Stimulated activated CD4-positive, alpha-beta T cell treated with anti-CD3 and anti-CD28 coated beads, Interleukin-2, amount 100 ng/mL, for 4 hours (primary cell): ENCODE data around the gene TPGS2.
A peak's percentile ranks its signal among the peaks of the same experiment; 100 is the strongest.
"Not testable (repeated sequence)": the region's sequence is repeated elsewhere in the genome, so short reads cannot be mapped to it uniquely, and the experiment has no call there.

Experiments
- DNase-seq: peaks from one replicate; pipeline ENCODE4 v3.0.0-alpha.2; 2020; ENCODE audit warnings: low read depth

TPGS2 gene, protein sequence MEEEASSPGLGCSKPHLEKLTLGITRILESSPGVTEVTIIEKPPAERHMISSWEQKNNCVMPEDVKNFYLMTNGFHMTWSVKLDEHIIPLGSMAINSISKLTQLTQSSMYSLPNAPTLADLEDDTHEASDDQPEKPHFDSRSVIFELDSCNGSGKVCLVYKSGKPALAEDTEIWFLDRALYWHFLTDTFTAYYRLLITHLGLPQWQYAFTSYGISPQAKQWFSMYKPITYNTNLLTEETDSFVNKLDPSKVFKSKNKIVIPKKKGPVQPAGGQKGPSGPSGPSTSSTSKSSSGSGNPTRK

DNA sequence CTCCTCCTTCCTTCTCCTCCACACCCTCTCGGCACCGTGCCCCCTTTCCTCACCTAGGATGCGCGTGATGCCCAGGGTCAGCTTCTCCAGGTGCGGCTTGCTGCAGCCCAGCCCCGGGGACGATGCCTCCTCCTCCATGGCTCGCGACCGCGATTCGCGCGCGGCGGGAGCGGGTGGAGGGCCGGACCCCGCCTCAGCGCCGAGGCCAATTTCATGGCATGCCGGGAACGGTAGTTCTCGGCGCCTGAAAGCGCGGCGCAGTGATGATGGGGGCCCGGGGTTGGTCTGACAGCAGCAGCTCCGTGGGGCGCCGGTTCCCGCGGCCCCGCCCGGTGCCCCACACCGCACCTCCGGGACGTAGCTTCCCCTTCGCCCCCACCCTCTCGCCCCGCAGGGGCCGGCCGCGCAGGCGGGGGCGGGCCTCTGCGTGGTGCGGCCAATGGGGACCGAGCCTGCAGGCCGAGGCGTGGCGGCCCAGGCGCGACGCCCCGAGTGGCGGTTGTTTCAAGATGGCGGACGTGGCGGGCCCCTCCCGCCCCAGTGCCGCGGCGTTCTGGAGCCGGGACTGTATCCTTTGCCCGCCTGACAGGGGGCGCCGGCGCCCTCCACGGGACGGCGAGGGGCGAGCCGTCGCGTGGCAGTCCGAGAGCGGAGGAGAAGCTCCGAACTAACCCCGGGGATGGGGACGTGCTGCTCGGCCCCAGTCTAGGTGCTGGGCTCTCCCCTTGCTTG lies at the start of gene TPGS2, which contains the start of gene KIAA1328:
Gene TPGS2 (minus strand): TSS at position 373 of the 732 bp plus-strand sequence. CDS start 235 bp downstream, at position 138.
Gene KIAA1328 (plus strand): TSS at position 498 of the 732 bp plus-strand sequence. CDS start 12 bp downstream, at position 510.
- DNase-seq = peak; percentile 78

DNA sequence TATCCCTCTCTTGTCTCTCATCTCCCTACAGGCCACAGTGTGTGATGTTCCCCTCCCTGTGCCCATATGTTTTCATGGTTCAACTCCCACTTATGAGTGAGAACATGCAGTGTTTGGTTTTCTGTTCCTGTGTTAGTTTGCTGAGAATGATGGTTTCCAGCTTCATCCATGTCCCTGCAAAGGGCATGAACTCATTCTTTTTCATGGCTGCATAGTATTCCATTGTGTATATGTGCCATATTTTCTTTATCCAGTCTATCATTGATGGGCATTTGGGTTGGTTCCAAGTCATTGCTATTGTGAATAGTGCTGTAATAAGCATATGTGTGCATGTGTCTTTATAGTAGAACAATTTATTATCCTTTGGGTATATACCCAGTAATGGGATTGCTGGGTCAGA lies 45.0 kb upstream of the TPGS2 start:
- DNase-seq = not testable (repeated sequence)

DNA sequence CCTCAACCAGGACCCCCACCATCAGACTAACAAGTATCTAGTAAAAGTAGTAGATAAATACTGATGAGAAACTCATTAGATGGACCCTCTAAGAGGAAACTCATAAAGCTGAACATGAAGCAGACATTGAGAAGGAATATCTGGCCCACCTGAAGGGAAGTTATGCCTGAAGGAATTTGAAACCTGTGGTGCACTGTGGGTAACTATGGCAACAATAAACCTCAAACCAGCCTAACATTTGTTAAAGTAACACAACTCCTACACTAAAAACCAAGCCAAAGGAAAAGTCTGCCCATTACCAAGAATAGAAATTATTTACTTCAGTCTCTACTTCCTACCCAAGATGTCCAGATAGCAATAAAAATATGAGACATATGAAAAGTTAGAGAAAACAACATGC lies 43.5 kb upstream of the TPGS2 start:
- DNase-seq = no peak

DNA sequence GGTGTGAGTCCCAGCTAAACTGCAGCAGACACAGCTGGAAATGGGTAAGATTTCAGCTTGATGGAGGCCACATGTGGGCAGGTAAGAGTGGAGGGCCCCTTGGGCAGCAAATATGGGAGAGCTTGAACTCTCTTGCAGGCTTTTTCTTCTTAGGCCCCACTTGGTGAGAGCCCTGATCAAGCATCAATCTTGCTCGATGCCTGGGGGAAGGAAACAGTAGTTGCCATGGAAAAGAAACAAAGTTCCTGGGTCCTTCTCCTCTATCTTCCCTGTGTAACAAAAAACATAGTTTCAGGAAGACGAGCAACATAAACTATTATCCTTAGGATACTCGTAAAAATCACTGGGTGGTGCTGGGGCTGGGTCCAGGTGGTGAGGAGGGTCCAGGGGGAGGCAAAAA lies 43.0 kb upstream of the TPGS2 start:
- DNase-seq = no peak

DNA sequence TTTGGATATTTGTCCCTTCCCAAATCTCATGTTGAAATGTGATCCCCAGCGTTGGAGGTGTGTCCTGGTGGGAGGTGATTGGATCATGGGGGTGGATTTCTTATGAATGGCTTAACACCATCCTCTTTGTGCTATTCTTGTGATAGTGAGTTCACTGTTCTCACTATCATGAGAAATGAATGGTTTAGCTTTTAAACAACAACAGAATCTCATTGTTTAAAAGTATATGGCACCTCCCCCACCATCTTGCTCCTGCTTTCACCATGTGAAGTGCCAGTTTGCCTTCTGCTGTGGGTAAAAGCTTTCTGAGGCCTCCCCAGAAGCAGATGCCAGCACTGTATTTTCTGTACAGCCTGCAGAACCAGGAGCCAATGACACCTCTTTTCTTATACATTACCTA lies 38.3 kb upstream of the TPGS2 start:
- DNase-seq = no peak

DNA sequence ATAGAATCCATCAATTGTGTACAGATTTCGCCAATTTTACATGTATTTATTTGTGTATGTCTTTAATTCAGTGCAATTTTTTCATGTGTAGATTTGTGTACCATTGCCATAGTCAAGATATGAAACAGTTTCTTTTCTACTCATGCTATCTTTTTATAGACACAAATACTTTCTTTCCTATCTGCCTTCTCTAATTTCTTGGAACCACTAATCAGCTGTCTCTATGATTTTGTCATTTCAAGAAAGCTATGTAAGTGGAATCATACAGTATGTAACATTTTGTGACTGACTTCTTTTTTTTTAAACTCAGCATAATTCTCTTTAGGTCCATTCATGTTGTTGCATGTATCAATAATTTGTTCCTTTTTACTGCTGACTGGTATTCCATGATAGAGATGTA lies 33.4 kb upstream of the TPGS2 start:
- DNase-seq = no peak

DNA sequence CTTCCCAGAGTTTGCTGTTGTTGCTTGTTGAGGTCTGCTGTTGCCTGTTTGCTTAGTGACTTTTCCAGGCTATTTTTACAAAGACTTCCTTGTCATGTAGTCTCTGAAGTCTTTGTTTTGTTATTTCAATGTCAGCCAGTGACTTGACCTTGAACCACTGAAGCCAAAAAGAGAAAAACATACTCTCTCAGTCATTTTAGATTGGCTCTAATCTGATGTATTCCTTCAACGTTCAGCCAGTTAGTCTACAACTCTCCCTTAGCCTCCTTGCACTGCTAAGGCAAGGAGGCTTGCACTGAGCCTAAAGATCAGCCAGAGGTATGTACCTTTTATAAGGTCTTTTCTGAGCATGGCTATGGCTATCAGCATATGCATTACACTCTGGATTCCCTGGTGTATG lies 28.0 kb upstream of the TPGS2 start:
- no peak for DNase-seq

DNA sequence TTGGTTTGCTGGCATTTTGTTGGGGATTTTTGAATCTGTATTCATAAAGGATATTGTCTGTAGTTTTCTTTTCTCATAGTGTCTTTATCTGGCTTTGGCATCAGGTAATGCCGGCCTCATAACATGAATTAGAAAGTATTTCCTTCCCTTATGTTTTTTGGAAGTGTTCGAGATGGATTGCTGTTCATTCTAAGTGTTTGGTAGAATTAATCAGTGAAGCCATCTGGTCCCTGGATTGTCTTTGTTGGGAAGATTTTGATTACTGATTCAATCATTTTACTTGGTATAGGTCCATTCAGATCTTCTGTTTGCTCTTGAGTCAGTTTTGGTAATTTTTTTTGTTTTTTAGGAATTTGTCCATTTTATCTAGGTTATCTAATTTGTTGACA lies 22.4 kb upstream of the TPGS2 start:
- no peak for DNase-seq

DNA sequence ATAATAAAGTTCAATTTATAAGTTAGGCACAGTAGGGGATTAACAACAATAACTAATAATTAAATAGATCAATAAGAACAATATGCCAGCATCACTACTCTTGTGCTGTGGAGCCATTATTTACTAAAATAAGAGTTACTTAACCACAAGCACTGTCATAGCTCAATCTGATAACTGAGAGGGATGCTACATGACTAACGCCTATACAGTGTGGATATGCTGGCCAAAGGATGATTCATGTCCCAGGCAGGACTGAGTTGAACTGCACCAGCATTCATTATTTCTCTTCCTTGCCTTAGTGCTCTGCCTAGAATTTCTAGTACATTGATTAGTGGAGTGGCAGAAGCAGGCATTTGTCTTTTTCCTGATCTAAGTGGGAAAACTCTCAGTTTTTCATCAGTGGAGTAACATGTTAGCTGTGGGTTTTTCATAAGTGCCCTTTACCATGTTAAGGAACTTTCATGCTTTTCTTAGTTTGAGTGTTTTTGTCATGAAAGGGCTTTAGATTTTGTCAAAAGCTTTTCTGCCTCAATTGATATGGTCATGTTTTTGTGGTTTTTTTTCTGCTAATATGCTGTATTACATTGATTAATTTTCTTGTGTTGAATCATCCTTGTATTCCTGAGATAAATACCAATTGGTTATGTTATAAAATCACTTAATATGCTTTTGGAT lies 21.9 kb upstream of the TPGS2 start:
- no peak for DNase-seq

DNA sequence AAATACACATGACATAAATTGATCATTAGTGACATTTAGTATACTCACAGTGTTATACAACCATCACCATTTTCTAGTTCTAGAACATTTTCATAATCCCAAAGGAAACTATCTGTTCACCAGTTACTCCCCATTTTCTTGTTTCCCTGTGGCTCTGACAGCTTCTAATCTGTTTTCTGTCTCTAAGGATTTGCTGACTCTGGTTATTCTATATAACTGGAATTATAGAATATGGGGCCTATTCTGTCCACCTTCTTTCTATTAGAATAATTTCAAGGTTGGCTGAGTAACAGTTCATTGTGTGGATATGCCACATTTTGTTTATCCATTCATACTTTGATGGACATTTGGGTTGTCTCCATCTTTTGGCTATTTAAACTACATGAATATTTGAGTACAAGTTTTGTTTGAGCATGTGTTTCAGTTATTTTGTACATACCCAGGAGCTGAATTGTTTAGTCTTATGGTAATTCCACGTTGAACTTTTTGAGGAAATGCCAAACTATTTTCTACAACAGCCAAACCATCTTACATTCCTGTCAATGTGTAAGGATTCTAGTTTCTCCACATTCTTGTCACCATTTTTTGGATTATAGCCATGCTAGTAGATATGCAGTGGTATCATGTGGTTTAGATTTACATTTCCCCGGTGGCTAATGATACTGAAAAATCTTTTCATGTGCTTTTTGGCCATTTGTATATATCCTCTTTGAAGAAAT lies 20.6 kb upstream of the TPGS2 start:
- DNase-seq = no peak

DNA sequence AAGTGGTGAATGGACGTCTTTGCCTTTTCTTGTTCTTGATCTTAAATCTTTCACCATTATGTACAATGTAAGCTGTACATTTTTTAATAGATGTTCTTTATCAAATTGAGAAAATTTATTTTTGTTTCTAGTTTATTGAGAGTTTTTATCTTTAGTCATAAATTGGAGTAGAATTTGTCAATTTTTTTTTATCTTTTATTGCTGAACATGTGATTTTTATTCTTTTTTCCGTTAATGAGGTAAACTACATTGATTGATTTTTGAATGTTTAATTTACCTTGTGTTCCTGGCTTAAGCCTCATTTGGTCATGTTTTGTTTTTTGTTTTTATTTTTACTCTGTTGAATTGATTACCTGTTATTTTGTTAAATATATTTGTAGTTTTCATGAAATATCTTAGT lies 19.8 kb upstream of the TPGS2 start:
- no peak for DNase-seq

DNA sequence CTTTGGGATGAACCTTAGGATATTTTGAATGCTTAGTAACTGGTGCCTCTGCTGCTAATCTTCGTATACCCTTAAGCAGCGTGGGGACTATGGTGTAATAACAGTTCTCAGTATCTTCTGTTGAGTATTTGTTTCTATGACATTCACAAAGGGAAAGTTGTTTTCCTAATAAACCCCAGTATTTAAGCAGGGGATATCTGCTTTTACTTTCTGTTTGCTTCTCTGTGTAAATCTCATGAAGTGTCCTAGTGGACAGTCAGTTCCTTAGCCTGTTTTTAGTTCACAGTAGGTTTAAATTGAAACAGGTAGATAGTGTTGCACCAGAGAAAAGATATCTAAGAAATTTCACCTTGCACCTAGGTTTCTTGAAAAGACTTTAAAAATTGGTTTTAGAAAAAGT lies 15.0 kb upstream of the TPGS2 start:
- no peak for DNase-seq

DNA sequence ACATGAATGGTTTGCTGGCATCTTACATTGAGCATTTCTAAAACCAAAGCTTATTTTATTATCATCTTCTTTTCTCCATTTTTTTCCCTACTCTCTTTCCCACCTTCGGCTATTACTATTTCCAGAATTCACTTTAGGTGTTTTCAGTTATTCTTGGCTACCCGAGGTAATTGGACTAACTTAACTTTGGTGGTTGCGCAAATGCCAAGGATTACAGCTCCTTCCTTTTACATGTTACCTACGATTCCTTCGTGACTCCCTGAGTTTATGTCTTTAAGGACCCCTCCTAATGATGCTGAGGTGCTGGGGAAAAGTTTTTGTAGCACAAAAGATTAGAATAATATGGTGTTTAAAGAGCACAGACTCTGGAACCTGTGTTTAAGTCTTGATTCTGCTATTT lies 14.4 kb upstream of the TPGS2 start:
- no peak for DNase-seq

DNA sequence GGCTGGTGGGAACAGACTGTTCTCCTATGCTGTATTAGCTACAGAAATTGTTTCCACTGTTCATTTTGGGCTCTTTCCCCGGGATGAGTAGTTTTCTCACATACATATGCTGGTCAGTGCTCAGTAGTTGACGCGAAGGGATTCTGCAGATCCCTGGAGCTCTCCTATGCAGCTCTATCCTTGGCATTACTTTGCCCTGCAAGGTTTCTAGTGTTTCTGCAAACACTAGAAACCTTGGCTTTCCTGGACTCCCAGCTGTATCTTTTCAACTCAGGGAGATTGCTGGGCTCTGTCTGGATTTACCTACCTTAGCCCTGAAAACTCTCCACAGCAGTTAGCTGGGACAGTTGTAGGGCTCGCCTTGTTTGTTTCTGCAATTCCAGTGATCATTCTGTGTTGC lies 11.0 kb upstream of the TPGS2 start:
- DNase-seq = no peak

DNA sequence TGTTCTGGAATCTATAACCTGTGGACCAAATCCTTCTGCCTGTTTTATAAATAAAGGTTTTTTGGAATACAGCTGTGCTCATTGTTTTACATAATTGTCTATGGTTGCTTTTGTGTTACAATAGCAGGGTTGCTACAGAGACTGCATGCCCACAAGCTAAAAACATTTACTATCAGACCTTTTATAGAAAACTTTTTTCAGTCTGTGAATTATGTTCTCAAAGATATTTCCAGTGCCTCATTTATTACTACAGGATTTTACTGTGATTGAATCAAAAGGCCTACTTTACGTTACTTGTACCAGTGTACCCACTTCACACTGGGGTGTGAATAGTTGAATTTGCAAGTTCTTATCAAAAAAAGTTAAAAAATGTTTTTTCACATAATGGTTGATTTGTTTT lies 7.1 kb upstream of the TPGS2 start:
- DNase-seq = no peak

DNA sequence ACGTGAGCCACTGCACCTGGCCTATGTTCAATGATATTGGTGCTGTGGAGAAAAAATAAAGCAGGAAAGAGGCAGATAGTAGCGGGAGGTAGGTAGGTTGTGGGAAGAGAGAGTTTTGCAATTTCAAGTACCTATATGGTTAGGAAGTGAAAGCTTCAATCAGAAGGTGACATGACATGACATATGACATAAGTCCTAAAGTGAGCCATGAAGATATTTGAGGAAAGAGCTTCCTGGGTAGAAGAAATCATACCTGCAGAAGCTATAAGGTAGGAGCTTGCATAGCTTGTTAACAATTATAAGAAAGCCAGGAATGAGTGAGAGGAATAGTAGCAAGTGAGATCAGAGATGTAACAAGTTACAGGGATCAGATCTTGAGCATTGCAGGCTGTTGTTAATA lies 4.3 kb upstream of the TPGS2 start:
- no peak for DNase-seq

DNA sequence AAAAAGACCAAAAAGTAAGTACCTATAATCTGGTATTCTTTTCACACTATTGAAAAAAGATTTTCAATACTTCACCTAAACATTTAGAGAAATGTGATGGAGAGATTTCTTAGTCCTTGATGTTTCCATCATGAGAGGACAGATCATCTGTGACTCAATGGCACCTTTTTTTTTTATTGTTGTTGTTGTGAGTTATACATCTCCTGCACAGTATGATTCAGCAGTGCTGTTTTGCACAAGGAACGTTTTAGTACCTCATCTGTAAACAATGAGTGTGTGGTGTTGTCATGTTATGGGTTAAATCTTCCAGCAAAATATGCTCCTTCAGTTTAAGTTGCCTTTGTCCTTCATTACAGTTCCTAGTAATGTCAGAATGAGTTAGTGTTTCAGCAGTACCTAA lies 2.3 kb upstream of the TPGS2 start:
- no peak for DNase-seq

DNA sequence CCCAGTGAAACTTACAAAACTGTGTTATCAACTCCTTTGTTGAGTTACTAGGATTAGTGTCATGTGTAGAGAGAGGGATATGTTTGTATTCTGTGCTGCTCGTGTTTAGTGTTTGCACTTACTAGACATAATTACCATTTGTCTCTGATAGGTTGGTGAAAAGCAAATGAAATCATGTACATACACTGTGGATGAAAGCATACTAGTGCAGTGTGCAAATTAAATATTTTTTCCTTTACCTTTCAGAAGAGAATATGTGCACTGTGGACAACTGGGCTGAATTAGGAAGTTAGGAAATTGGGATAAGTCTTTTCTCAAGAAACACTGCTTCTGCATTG lies 1.3 kb upstream of the TPGS2 start:
- DNase-seq = no peak

DNA sequence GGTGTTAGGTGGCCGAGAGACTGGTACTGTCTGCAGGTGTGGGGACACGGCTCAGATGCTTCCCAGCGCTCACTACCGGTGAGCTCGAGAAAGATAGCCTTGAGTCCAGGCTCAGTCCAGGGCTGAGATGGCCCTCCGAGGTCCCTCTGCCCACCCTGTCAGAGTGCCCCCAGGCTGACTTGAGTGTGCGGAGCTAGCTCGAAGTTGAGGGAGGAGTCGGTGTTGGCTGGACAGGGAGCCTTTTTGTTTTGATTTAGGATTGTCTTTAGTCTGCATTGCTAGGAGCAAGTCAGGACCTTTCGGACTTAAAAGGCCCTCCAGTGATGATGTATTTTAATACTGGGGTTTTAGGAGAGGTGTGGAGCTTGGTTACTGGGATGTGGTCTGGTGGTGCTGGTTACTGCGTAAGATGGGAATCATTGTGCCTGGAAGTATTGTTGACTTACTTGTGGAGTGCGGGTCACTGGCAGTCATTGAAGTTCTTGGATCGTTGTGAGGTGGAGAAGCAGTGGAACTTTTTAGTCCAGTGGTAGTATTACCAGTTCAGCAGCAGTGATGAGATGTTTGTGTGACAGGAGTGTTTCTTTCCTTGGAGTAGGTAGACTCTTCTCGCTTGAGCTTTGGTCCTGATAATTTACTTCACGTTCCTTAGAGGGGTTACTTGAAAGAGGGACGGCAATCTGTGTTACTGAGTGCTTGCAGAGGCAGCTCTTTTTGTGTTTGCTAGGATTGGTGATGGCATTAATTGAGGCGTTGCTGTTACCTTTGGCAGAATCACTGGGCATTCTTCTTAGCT lies 758 bp upstream of the TPGS2 start:
- no peak for DNase-seq

DNA sequence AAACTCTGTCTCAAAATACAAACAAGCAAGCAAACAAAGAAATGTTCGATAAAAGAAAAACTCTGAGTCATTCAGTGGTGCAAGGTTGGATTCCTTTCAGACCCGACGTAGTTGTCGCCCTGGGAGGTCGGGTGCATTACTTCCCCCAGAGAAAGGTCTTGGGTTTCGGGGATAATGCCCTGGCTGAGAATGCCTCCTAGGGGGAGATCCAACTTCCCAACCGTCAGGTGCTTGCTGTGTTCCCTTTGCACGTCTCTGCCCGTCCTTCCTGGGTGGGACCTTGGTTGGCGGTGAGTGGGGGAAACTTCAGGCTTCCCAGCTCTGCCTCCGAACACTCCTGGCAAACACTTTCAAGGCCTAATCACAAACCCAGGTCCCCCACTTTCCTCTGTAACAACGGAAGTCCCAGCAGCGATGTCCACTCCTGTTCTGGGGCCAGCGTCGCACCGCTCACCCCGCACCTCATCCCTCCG lies 609 bp downstream of the TPGS2 start:
- no peak for DNase-seq

DNA sequence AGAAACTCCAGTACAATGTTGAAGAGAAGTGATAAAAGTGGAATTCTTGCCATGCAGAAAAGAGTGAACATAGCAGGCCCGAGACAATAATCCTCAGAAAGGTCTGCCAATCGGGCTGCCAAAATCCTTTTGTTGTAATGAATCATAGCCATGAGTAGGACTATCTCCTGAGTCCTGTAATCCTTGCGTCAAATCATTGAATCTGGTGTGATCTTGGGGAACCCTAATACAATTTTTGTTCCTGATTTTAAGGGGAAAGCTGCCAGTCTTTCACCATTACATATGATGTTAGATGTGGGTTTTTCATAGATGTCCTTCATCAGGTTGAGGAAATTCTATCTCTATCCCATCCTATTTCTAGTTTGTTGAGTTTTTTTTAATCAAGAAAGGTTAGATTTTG lies 2.2 kb downstream of the TPGS2 start:
- DNase-seq = no peak

DNA sequence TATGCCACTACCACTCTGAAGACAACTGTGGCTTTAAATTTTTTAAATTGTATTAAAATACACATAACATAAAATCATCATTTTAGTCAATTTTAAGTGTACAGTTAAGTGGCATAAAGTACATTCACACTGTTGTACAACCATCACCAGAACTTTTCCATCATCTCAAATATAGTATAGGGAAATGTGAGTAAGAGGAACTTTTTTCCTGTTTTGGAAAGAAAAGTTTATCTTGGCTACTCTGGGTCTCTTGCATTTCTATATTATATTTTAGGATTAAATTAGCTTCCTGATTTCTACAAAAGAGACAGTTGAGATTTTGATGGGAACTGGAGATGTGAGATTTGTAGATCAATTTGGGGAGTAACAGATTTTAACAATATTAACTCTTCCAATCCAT lies 3.3 kb downstream of the TPGS2 start:
- DNase-seq = no peak
